ENCODE measurements around the gene AUTS2.

Gene AUTS2

GRCh38 chr7:70578131-70578530 lies 979.9 kb downstream of the AUTS2 start:
- POLR2A ChIA-PET = no interaction called here
- CTCF ChIA-PET = interaction anchor here (1.5 kb wide), 1 partner anchor 120 kb away, joined by 3 read pairs; no protein-coding TSS in a partner anchor
- no peak for TF ChIP-seq CTCF (IDR thresholded peaks at IDR 0.05; ENCODE audit: insufficient read depth, low read length, missing control alignments)
- H3K4me3 ChIP-seq (ENCODE audit: low read depth, low read length) = no peak overlapping the region
- no peak for DNase-seq (ENCODE audit: low read depth, low spot score)

- POLR2A ChIA-PET = no interaction called here
- no peak for DNase-seq (ENCODE audit: low read depth, low spot score)
- H3K4me3 ChIP-seq (ENCODE audit: low read depth, low read length) = no peak overlapping the region
- CTCF ChIA-PET = no interaction called here
- TF ChIP-seq CTCF (IDR thresholded peaks at IDR 0.05; ENCODE audit: insufficient read depth, low read length, missing control alignments) = no peak
Measured at GRCh38 chr7:70579397-70580097, 981.3 kb downstream of the AUTS2 start.

- H3K4me3 ChIP-seq (ENCODE audit: low read depth, low read length) = no peak overlapping the region
- TF ChIP-seq CTCF (IDR thresholded peaks at IDR 0.05; ENCODE audit: insufficient read depth, low read length, missing control alignments) = no peak
- CTCF ChIA-PET = no interaction called here
- DNase-seq (ENCODE audit: low read depth, low spot score) = no peak
- POLR2A ChIA-PET = no interaction called here
Measured at GRCh38 chr7:70580161-70580560, 981.9 kb downstream of the AUTS2 start.

GRCh38 chr7:70582927-70583895 lies 984.9 kb downstream of the AUTS2 start:
- POLR2A ChIA-PET = no interaction called here
- TF ChIP-seq CTCF (IDR thresholded peaks at IDR 0.05; ENCODE audit: insufficient read depth, low read length, missing control alignments) = no peak
- H3K4me3 ChIP-seq (ENCODE audit: low read depth, low read length) = no peak overlapping the region
- no peak for DNase-seq (ENCODE audit: low read depth, low spot score)
- CTCF ChIA-PET = interaction anchor here (1.3 to 1.6 kb wide), 2 partner anchors 13 to 115 kb away, joined by 3 to 5 read pairs; no protein-coding TSS in a partner anchor

GRCh38 chr7:70583965-70584883 lies 985.9 kb downstream of the AUTS2 start:
- CTCF ChIA-PET = interaction anchor here (1.1 to 1.3 kb wide), 2 partner anchors 20 to 114 kb away, joined by 3 read pairs; no protein-coding TSS in a partner anchor

More at GRCh38 chr7:70583965-70584883, 985.9 kb downstream of the AUTS2 start:
- TF ChIP-seq CTCF (IDR thresholded peaks at IDR 0.05; ENCODE audit: insufficient read depth, low read length, missing control alignments) = no peak
- POLR2A ChIA-PET = no interaction called here
- no peak overlapping the region for H3K4me3 ChIP-seq (ENCODE audit: low read depth, low read length)
- no peak for DNase-seq (ENCODE audit: low read depth, low spot score)
